GM21619 (cell line): ENCODE data around the gene PTGFRN.
"Not testable (repeated sequence)": the region's sequence is repeated elsewhere in the genome, so short reads cannot be mapped to it uniquely, and the experiment has no call there.

Experiments used
- ATAC-seq: cut with Tn5 transposase; IDR thresholded peaks from one replicate; pipeline ENCODE4 v1.9.1; 2021; ENCODE audit not compliant: unreplicated experiment

Gene PTGFRN

GRCh38 chr1:116915086-116915661, 5.5 kb downstream of the PTGFRN start:
- no peak for ATAC-seq

DNA sequence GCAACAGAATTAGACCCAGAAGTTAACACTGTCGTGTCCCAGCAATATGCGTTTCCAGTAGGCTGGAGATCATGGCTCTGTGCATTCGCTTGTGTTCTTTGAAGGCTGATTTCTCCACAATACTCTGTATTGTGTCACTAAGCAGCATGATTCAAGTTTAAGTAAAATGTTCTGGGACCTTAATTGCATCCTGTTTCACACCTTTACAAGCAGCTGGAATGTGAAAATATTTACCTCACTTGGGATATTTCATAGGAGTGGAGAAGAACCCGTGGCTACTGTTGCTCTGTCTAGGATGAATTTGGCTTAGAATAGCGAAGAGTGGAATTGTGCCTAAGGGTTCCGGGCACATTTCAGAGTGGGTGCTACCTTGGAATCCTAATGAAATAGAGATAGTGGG, 6.3 kb downstream of the PTGFRN start:
- ATAC-seq: no peak

GRCh38 chr1:116916533-116917445, 7.1 kb downstream of the PTGFRN start:
- no peak for ATAC-seq

GRCh38 chr1:116918714-116919357, 9.1 kb downstream of the PTGFRN start:
- no peak for ATAC-seq

GRCh38 chr1:116919802-116920201, 10.1 kb downstream of the PTGFRN start:
- ATAC-seq: no peak

DNA sequence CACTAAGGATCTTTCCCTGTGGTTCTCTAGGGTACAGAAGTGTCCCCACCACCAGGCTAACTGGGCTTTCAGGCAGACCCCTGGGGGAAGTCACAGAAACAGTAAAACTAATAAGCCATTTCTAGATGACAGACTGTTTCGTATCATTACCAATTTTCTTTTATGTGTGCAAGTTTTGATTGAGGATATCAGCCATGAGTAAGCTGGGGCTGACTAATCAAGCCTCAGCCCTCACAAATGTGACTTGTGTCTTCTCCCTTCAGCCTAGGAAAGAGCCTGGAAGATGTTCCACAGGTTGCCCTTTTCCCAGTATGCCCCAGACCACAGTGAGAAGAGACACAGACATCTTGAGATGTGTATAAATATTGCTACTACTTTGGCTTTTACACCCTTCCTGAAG, 10.5 kb downstream of the PTGFRN start:
- ATAC-seq: no peak

GRCh38 chr1:116921301-116921885, 11.7 kb downstream of the PTGFRN start:
- no peak for ATAC-seq

- ATAC-seq: no peak
Measured at GRCh38 chr1:116921937-116922336, 12.2 kb downstream of the PTGFRN start.

DNA sequence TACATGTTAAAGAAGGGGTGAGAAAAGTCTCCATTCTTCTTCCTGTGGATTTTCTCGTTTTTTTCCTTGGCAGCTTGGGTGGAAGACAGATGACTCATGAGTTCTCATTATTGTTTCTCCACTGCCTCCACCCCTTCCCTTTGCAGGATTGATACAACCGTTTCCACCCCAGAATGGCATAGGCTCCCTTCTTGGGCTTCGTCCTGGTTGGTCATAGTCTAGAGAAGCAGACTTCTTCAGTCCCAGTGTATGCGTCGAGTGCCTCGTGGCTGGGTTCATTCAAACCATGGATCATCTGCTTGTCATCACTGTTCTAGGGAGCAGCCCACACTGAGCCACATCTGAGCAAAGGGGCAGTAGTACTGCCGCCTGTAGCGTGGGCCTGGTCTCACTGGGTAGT, 13.7 kb downstream of the PTGFRN start:
- no peak for ATAC-seq

DNA sequence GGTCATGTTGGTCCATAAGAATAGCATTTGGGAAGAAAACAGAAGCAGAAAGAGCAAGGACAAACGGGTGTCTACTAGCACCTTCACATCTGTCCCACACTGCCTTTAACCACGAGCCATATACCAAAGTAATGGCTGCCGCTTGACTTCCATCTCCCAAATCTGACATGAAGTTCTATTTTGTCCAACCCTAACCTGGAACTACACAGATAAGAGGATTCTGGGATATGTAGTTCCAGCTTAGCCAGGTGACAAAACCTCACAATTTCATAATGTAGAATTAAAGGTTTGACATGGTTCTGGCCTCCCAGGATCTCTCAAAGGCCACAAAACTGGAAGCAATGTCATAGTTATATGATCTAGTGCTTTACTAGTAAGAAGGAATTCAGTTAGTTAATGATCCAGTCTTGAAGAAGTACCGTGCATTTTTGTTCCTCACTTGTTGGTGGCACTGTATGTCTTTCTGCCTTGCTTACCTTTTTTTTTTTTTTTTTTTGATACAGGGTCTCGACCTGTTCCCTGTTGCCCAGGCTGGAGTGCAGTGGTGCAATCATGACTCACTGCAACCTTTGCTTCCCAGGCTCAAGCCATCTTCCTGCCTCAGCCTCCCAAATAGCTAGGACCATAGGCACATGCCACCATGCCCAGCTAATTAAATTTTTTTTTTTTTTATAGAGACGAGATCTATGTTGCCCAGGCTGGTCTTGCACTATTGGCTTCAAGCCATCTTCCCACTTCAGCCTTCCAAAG, 17.5 kb downstream of the PTGFRN start:
- no peak for ATAC-seq

DNA sequence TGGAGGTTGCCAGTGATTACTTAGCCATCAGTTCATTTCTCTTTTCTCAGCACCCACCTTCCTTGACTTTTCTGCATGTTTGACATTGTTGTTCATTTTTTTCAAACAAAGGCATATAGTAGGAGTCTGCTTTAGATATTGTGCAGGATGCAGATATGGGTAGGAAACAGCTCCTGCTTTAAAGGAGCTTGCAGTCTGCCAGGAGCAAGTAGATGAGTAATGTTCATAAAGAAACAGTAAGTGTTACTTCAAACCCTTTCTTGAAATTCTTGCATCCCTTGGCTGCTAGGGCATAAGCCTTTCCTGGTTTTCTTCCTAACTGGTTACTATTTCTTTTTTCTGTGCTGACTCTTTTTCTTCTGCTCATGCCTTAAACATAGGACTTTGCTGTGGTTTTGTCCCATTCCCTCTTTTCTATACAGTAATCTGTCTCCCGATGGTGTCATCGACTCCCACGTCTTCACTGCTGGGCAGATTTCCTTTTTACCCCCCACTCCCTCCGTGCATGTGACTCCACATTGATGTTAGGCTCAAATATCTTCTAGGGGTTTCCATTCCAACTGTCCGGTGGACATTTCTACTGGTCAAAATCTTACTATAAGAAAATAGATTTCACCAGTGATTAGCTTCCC, 20.4 kb downstream of the PTGFRN start:
- no peak for ATAC-seq

GRCh38 chr1:116931016-116931918, 21.6 kb downstream of the PTGFRN start:
- no peak for ATAC-seq

DNA sequence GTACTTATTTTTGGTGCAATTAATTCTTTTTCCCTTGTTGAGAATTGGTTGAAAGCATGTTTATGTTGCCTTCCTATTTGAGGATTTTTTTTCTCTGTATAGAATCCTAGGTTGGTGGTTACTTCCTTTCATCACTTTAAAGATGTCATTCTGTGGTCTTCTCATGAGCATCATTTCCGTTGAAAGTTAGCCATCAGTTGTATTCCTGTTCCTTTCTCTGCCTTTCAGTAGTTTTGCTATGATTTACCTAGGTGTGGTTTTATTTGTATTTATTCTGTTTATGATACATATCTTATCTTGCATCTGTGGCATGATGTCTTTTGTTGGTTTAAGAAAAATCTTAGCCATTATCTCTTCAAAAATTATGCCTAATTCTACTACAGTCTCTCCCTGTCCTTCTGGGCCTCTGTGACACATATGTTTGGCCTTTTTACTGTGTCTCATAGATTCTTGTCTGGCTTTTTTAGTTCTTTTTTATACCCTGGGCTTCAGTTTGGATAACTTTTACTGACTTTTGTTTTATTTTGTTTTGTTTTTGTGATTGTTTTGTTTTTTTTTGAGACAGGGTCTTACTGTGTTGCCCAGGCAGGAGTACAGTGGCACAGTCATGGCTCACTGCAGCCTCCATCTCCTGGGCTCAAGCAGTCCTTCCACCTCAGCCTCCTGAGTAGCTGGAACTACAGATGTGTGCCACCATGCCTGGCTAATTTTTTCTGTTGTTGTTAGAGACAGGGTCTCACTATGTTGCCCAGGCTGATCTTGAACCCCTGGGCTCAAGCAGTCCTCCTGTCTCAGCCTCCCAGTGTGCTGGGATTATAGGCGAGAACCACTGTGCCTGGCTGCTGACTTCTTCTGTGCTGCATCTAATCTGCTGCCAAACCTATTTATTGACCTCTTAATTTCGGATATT, 24.1 kb downstream of the PTGFRN start:
- no peak for ATAC-seq

GRCh38 chr1:116934586-116935207, 25.0 kb downstream of the PTGFRN start:
- no peak for ATAC-seq

GRCh38 chr1:116938216-116938615, 28.5 kb downstream of the PTGFRN start:
- ATAC-seq: no peak

GRCh38 chr1:116939780-116940543, 30.2 kb downstream of the PTGFRN start:
- not testable (repeated sequence) for ATAC-seq
